ENCODE results near the gene KRT40.

- TF ChIP-seq CTCF (IDR thresholded peaks at IDR 0.05) (no peak), POLR2A (IDR thresholded peaks at IDR 0.05) (no peak), POLR2AphosphoS5 (IDR thresholded peaks at IDR 0.05) (no peak)
Measured at GRCh38 chr17:40984226-40984625, at the start of gene KRT40.

Data from stomach (tissue), 4 donors.